Loucy (cell line): ENCODE measurements around the gene CXXC5.

Source experiments
- CTCF ChIP-seq: fragments of 200-600 bp; sonication (generic); conservative IDR thresholded peaks from 2 replicates; pipeline ENCODE4 v1.5.1; 2014; ENCODE audit warnings: mild to moderate bottlenecking, antibody characterized with exemption, low read length
- EZH2phosphoT487 ChIP-seq: fragments of 200-600 bp; IDR thresholded peaks from 2 replicates; pipeline ENCODE4 v1.6.1; 2018; ENCODE audit warnings: antibody characterized with exemption, mild to moderate bottlenecking, moderate library complexity, borderline replicate concordance

- no peak for TF ChIP-seq CTCF
- TF ChIP-seq EZH2phosphoT487, result no peak
Observed at GRCh38 chr5:139681112-139681458, 32.9 kb downstream of the CXXC5 start.
